Colonic mucosa (tissue), 4 donors: ENCODE measurements around the gene PPFIA4. TPM values are rescaled to one million over a fixed set of nuclear protein-coding genes. Genes with fewer than 3 reads are reported as not detected.

Experiments used
- DNase-seq: peaks from one replicate; pipeline ENCODE4 v3.0.0-alpha.2; 2020
- H3K27ac ChIP-seq: fragments of 200-600 bp; one replicate; pipeline ENCODE4 v1.8.0; 2021
- H3K27me3 ChIP-seq: fragments of 200-600 bp; one replicate; pipeline ENCODE4 v1.8.0; 2021
- H3K36me3 ChIP-seq: fragments of 200-600 bp; one replicate; pipeline ENCODE4 v1.8.0; 2021
- H3K4me1 ChIP-seq: fragments of 200-600 bp; one replicate; pipeline ENCODE4 v1.8.0; 2021; ENCODE audit warnings: mild to moderate bottlenecking
- H3K4me3 ChIP-seq: fragments of 200-600 bp; one replicate; pipeline ENCODE4 v1.8.0; 2021
- H3K9ac ChIP-seq, 2 donors: one replicate each; pipeline ENCODE4 v1.7.0; 2013; ENCODE audit warnings: control low read depth in 2 of 2, low read depth in 2 of 2, low read length in 2 of 2
- H3K9me3 ChIP-seq: fragments of 200-600 bp; one replicate; pipeline ENCODE4 v1.8.0; 2021
- intact Hi-C: fragments of 100-400 bp; cut with DNase I; formaldehyde crosslinking; loops from one replicate; pipeline ENCODE4 v1.14.1; 2022
- total RNA-seq, 2 donors: library from RNA; stranded (reverse); fragmentation: NEBNext Ultra II Directional in 1 of 2; extraction: Animal tissue kit (Norgen Biotek cat#: 25700) in 1 of 2; gene quantifications; one replicate each; pipeline ENCODE4 v1.2.1, GENCODE V29; 2021
- TF ChIP-seq, protein P1 (sequence below): fragments of 200-600 bp; IDR thresholded peaks from one replicate; pipeline ENCODE4 v1.8.0; 2022; ENCODE audit warnings: antibody characterized with exemption, mild to moderate bottlenecking
- donor health status: healthy.
- donor health status: DM: no; HTN: no; CAD: no.
- donor health status: DM: no; HTN: no; CAD: no.

Gene PPFIA4
- total RNA-seq, 2 donors from 2014 or later = 1.6 to 7.3 TPM

DNA sequence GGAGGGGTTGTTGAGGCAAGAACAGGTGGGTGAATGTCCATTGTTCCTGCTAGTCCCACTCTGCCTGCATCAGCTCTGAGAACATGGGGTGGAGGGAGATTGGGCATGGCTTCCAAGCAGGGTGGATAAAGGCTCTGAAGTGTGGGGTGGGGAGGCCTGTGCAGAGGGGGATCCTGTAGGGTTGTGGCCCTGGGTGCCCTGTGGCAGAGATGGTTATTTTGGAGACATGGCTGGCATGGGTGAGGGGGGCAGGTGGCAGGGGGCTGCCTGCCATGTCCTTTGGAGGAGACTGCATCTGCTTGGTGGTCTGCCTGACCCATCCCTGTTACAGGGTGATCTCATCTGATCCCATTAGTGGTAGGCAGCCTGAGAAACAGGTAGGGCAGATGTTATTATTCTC, 48.3 kb downstream of the PPFIA4 start:
- no peak overlapping the region for H3K9ac ChIP-seq
- no peaks in the 10 kb centered on the region for H3K4me1 ChIP-seq
- no peak for DNase-seq
- TF ChIP-seq, protein P1, sequence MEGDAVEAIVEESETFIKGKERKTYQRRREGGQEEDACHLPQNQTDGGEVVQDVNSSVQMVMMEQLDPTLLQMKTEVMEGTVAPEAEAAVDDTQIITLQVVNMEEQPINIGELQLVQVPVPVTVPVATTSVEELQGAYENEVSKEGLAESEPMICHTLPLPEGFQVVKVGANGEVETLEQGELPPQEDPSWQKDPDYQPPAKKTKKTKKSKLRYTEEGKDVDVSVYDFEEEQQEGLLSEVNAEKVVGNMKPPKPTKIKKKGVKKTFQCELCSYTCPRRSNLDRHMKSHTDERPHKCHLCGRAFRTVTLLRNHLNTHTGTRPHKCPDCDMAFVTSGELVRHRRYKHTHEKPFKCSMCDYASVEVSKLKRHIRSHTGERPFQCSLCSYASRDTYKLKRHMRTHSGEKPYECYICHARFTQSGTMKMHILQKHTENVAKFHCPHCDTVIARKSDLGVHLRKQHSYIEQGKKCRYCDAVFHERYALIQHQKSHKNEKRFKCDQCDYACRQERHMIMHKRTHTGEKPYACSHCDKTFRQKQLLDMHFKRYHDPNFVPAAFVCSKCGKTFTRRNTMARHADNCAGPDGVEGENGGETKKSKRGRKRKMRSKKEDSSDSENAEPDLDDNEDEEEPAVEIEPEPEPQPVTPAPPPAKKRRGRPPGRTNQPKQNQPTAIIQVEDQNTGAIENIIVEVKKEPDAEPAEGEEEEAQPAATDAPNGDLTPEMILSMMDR = no peak
- H3K27ac ChIP-seq = no peak overlapping the region
- no peaks in the 10 kb centered on the region for H3K9me3 ChIP-seq
- no peak overlapping the region for H3K4me3 ChIP-seq
- no peaks in the 10 kb centered on the region for H3K36me3 ChIP-seq
- intact Hi-C loops = no loop called here
- peaks cover 18% of the 10 kb centered on the region for H3K27me3 ChIP-seq

DNA sequence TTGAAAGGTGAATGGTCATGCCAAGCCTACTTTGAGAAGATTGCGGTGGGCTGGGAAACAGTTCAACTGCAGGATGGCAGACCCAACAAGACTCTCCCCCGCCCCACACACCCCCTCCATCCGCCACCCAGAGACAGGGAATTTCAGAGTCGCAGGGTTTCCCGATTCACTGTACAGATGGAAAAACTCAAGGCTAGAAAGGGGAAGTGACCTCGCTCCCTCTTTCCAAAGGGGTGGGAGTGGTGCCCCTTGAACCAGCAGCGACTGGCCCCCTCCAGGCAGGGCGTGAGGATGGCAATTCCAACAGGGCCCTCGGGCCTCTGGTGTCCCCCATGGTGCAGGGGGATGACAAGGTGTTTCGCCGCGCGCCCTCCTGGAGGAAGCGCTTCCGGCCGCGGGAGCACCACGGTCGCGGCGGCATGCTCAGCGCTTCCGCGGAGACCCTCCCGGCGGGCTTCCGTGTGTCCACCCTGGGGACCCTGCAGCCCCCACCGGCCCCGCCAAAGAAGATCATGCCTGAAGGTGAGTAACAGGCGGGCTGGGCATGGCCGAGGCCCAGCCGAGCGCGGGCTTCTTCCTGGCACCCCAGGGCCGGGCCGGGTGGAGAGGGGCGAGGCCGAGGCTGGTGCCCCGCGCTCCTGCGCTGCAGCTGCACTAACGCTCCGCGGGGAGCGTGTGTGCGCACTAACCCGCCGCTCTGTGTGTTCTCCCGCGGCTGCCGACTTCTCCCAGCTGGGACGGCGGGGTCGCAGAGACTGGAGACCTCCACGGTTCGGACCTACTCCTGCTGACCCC, 49.1 kb downstream of the PPFIA4 start:
- H3K9ac ChIP-seq = no peak overlapping the region
- peak overlapping the region; percentile 27 for H3K4me3 ChIP-seq
- peaks cover 18% of the 10 kb centered on the region for H3K27me3 ChIP-seq
- DNase-seq = no peak
- no peaks in the 10 kb centered on the region for H3K36me3 ChIP-seq
- H3K4me1 ChIP-seq = no peaks in the 10 kb centered on the region
- intact Hi-C loops = no loop called here
- no peak overlapping the region for H3K27ac ChIP-seq
- TF ChIP-seq, protein P1 = no peak
- H3K9me3 ChIP-seq = no peaks in the 10 kb centered on the region

- no peak for DNase-seq
- Histone ChIP-seq H3K4me1 (no peaks in the 10 kb centered on the region), H3K27me3 (peaks cover 18% of the 10 kb centered on the region), H3K27ac (no peak overlapping the region), H3K4me3 (peak overlapping the region; percentile 27), H3K9me3 (no peaks in the 10 kb centered on the region), H3K9ac (peak overlapping the region in 1 of 2 donors; percentile 56), H3K36me3 (no peaks in the 10 kb centered on the region)
- TF ChIP-seq, protein P1 = no peak
- intact Hi-C loops = no loop called here
Measured at GRCh38 chr1:203076031-203076511, 49.8 kb downstream of the PPFIA4 start.

GRCh38 chr1:203077367-203077766, 51.1 kb downstream of the PPFIA4 start:
- H3K27me3 ChIP-seq = peaks cover 18% of the 10 kb centered on the region
- no peak for DNase-seq

GRCh38 chr1:203077956-203078355, 51.7 kb downstream of the PPFIA4 start:
- no peaks in the 10 kb centered on the region for H3K36me3 ChIP-seq
- H3K27me3 ChIP-seq = peaks cover 18% of the 10 kb centered on the region
- no peak for DNase-seq
- no peaks in the 10 kb centered on the region for H3K4me1 ChIP-seq
- H3K27ac ChIP-seq = no peak overlapping the region
- no peaks in the 10 kb centered on the region for H3K9me3 ChIP-seq
- no peak overlapping the region for H3K4me3 ChIP-seq
- intact Hi-C loops = no loop called here
- no peak overlapping the region for H3K9ac ChIP-seq
- TF ChIP-seq, protein P1 = no peak

More at GRCh38 chr1:203077367-203077766, 51.1 kb downstream of the PPFIA4 start:
- Histone ChIP-seq H3K9ac (no peak overlapping the region), H3K4me1 (no peaks in the 10 kb centered on the region), H3K27ac (no peak overlapping the region), H3K36me3 (no peaks in the 10 kb centered on the region), H3K4me3 (no peak overlapping the region), H3K9me3 (no peaks in the 10 kb centered on the region)
- TF ChIP-seq, protein P1 = no peak
- intact Hi-C loops = no loop called here
